Measurements from ENCODE around the gene PIK3CG. TPM values are rescaled to one million over a fixed set of nuclear protein-coding genes. Genes with fewer than 3 reads are reported as not detected.
A peak's percentile ranks its signal among the peaks of the same experiment; 100 is the strongest.
"Not testable (repeated sequence)": the region's sequence is repeated elsewhere in the genome, so short reads cannot be mapped to it uniquely, and the experiment has no call there.

PIK3CG gene
- total RNA-seq, result 2.5 TPM
- long read RNA-seq, partial matches to known transcripts, result 1 of 2 reads
- long read RNA-seq, other reads (novel, unspliced or antisense), result 0 of 2 reads

GRCh38 chr7:106865130-106866041, at the start of gene PIK3CG:
TSS of gene PIK3CG (plus strand) at chr7:106865282. CDS start at chr7:106867562, 2,280 bp downstream.
- no peak for DNase-seq (ENCODE audit: missing footprints)
- intact Hi-C loops (cut with DNase I), result no loop called here
- peak; percentile 68 for ATAC-seq

- DNase-seq (ENCODE audit: missing footprints) (no peak), ATAC-seq (no peak)
- intact Hi-C loops (cut with DNase I), result no loop called here
Measured at GRCh38 chr7:106817098-106817497, 48.0 kb upstream of the PIK3CG start.

GRCh38 chr7:106818736-106819135, 46.3 kb upstream of the PIK3CG start:
- no peak for DNase-seq (ENCODE audit: missing footprints)
- intact Hi-C loops (cut with DNase I), result no loop called here
- no peak for ATAC-seq

- ATAC-seq (no peak), DNase-seq (ENCODE audit: missing footprints) (no peak)
- intact Hi-C loops (cut with DNase I), result no loop called here
Measured at GRCh38 chr7:106819546-106819945, 45.5 kb upstream of the PIK3CG start.

- DNase-seq (ENCODE audit: missing footprints) (no peak), ATAC-seq (no peak)
- intact Hi-C loops (cut with DNase I), result no loop called here
Measured at GRCh38 chr7:106820321-106821217, 44.5 kb upstream of the PIK3CG start.

GRCh38 chr7:106823631-106824030, 41.5 kb upstream of the PIK3CG start:
- intact Hi-C loops (cut with DNase I), result no loop called here
- ATAC-seq (no peak), DNase-seq (ENCODE audit: missing footprints) (no peak)

- DNase-seq (ENCODE audit: missing footprints) (no peak), ATAC-seq (no peak)
- intact Hi-C loops (cut with DNase I), result no loop called here
Measured at GRCh38 chr7:106824458-106824857, 40.6 kb upstream of the PIK3CG start.

- DNase-seq (ENCODE audit: missing footprints) (no peak), ATAC-seq (no peak)
- intact Hi-C loops (cut with DNase I), result no loop called here
Measured at GRCh38 chr7:106827626-106828025, 37.5 kb upstream of the PIK3CG start.

- DNase-seq (ENCODE audit: missing footprints) (no peak), ATAC-seq (no peak)
- intact Hi-C loops (cut with DNase I), result no loop called here
Measured at GRCh38 chr7:106829496-106829895, 35.6 kb upstream of the PIK3CG start.

GRCh38 chr7:106830896-106831295, 34.2 kb upstream of the PIK3CG start:
- ATAC-seq; DNase-seq (ENCODE audit: missing footprints); intact Hi-C loops (cut with DNase I): not testable (repeated sequence)

- DNase-seq (ENCODE audit: missing footprints), result no peak
- intact Hi-C loops (cut with DNase I), result no loop called here
- ATAC-seq, result no peak
Measured at GRCh38 chr7:106836816-106837215, 28.3 kb upstream of the PIK3CG start.

GRCh38 chr7:106839511-106839910, 25.6 kb upstream of the PIK3CG start:
- DNase-seq (ENCODE audit: missing footprints), result no peak
- ATAC-seq, result no peak
- intact Hi-C loops (cut with DNase I), result no loop called here

- DNase-seq (ENCODE audit: missing footprints) (no peak), ATAC-seq (no peak)
- intact Hi-C loops (cut with DNase I), result no loop called here
Measured at GRCh38 chr7:106840342-106840741, 24.7 kb upstream of the PIK3CG start.

GRCh38 chr7:106841896-106842390, 23.1 kb upstream of the PIK3CG start:
- ATAC-seq (peak; percentile 81), DNase-seq (ENCODE audit: missing footprints) (no peak)
- intact Hi-C loops (cut with DNase I), result no loop called here

GRCh38 chr7:106844279-106844997, 20.6 kb upstream of the PIK3CG start:
- no peak for ATAC-seq
- intact Hi-C loops (cut with DNase I), result no loop called here

GRCh38 chr7:106848049-106848448, 17.0 kb upstream of the PIK3CG start:
- no peak for DNase-seq (ENCODE audit: missing footprints)
- ATAC-seq, result no peak
- intact Hi-C loops (cut with DNase I), result no loop called here

More at GRCh38 chr7:106844279-106844997, 20.6 kb upstream of the PIK3CG start:
- no peak for DNase-seq (ENCODE audit: missing footprints)

- intact Hi-C loops (cut with DNase I), result no loop called here
- ATAC-seq, result no peak
- no peak for DNase-seq (ENCODE audit: missing footprints)
Measured at GRCh38 chr7:106848851-106849442, 16.1 kb upstream of the PIK3CG start.

GRCh38 chr7:106851632-106852031, 13.4 kb upstream of the PIK3CG start:
- ATAC-seq; intact Hi-C loops (cut with DNase I); DNase-seq (ENCODE audit: missing footprints): not testable (repeated sequence)
